ENCODE results near the gene DHRS12. TPM values are rescaled to one million over a fixed set of nuclear protein-coding genes. Genes with fewer than 3 reads are reported as not detected.

DHRS12 gene
- total RNA-seq, 1 donor from 2014 or later: 9.8 TPM

GRCh38 chr13:51740698-51741097, 63.3 kb downstream of the DHRS12 start:
- intact Hi-C loops (cut with DNase I): no loop called here
- no peak for DNase-seq (ENCODE audit: low spot score)

- DNase-seq (ENCODE audit: low spot score): no peak
- intact Hi-C loops (cut with DNase I): no loop called here
These were observed 64.8 kb downstream of the DHRS12 start for GRCh38 chr13:51739027-51739764.

GRCh38 chr13:51738226-51738905, 65.6 kb downstream of the DHRS12 start:
- intact Hi-C loops (cut with DNase I): no loop called here
- DNase-seq (ENCODE audit: low spot score): no peak

GRCh38 chr13:51737609-51738008, 66.4 kb downstream of the DHRS12 start:
- intact Hi-C loops (cut with DNase I): no loop called here
- no peak for DNase-seq (ENCODE audit: low spot score)

GRCh38 chr13:51734786-51735185, 69.2 kb downstream of the DHRS12 start:
- DNase-seq (ENCODE audit: low spot score): no peak
- intact Hi-C loops (cut with DNase I): loop anchor here (5.0 kb wide), 2 partner anchors 68 to 282 kb away; partner anchors contain the start of genes DHRS12 and INTS6

- no peak for DNase-seq (ENCODE audit: low spot score)
- intact Hi-C loops (cut with DNase I): loop anchor here (5.0 kb wide), 2 partner anchors 69 to 281 kb away; partner anchors contain the start of genes DHRS12 and INTS6
These were observed 70.3 kb downstream of the DHRS12 start for GRCh38 chr13:51733374-51734298.

GRCh38 chr13:51731759-51732158, 72.2 kb downstream of the DHRS12 start:
- intact Hi-C loops (cut with DNase I): loop anchor here (2.0 to 5.0 kb wide), 3 partner anchors 71 to 279 kb away; partner anchors contain the start of genes DHRS12, INTS6 and WDFY2
- DNase-seq (ENCODE audit: low spot score): no peak

GRCh38 chr13:51730927-51731326, 73.0 kb downstream of the DHRS12 start:
- DNase-seq (ENCODE audit: low spot score): no peak
- intact Hi-C loops (cut with DNase I): loop anchor here (2.0 to 5.0 kb wide), 3 partner anchors 71 to 279 kb away; partner anchors contain the start of genes DHRS12, INTS6 and WDFY2

GRCh38 chr13:51729866-51730553, 74.0 kb downstream of the DHRS12 start:
- DNase-seq (ENCODE audit: low spot score): no peak
- intact Hi-C loops (cut with DNase I): loop anchor here (2.0 to 5.0 kb wide), 3 partner anchors 72 to 278 kb away; partner anchors contain the start of genes DHRS12, INTS6 and WDFY2

GRCh38 chr13:51728972-51729371, 75.0 kb downstream of the DHRS12 start:
- no peak for DNase-seq (ENCODE audit: low spot score)
- intact Hi-C loops (cut with DNase I): no loop called here

- intact Hi-C loops (cut with DNase I): no loop called here
- DNase-seq (ENCODE audit: low spot score): no peak
These were observed 75.7 kb downstream of the DHRS12 start for GRCh38 chr13:51728275-51728673.

GRCh38 chr13:51727634-51728274, 76.2 kb downstream of the DHRS12 start:
- intact Hi-C loops (cut with DNase I): no loop called here
- no peak for DNase-seq (ENCODE audit: low spot score)

GRCh38 chr13:51726446-51727193, 77.3 kb downstream of the DHRS12 start:
- intact Hi-C loops (cut with DNase I): no loop called here
- DNase-seq (ENCODE audit: low spot score): no peak

- intact Hi-C loops (cut with DNase I): no loop called here
- DNase-seq (ENCODE audit: low spot score): no peak
These were observed 79.2 kb downstream of the DHRS12 start for GRCh38 chr13:51724721-51725120.

GRCh38 chr13:51723529-51723928, 80.4 kb downstream of the DHRS12 start:
- intact Hi-C loops (cut with DNase I): no loop called here
- no peak for DNase-seq (ENCODE audit: low spot score)

- intact Hi-C loops (cut with DNase I): no loop called here
- DNase-seq (ENCODE audit: low spot score): no peak
These were observed 82.5 kb downstream of the DHRS12 start for GRCh38 chr13:51721496-51721895.

- intact Hi-C loops (cut with DNase I): no loop called here
- no peak for DNase-seq (ENCODE audit: low spot score)
These were observed 84.6 kb downstream of the DHRS12 start for GRCh38 chr13:51719394-51719793.
